ENCODE measurements around the gene TCF7. TPM values are rescaled to one million over a fixed set of nuclear protein-coding genes. Genes with fewer than 3 reads are reported as not detected.

The TCF7 gene
- polyA plus RNA-seq, 1 donor from 2014 or later: 0.15 TPM

DNA sequence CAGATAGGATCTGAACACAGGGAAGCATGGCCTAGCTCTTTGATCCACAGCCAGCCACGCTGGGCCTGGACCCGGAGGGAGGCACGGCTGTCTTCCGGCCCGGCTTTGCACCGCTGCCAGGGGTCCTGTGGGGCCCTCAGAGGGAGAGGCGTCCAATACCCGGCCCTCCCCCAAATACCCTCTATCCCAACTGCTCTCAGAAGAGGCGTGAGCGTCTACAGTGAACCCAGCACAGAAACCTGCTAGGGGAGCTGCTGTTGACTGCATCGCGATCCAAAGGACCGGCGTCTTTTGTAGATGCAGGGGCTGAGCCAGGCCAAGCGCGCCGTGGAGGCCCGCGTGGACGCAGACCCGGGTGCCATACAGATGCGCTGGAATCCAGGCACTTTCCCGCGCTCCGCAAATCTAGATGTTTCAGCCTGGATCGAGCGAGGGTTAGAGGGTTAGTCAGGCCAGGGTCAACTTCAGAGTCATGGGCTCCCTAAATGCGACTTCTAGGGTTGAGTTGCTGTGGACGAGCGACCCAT lies 1.1 kb upstream of the TCF7 start:
- H3K4me3 ChIP-seq (ENCODE audit: low read length): peak overlapping the region; percentile 74
- peaks cover 34% of the 10 kb centered on the region for H3K27me3 ChIP-seq (ENCODE audit: insufficient read depth, low read depth, low read length)
- no peak overlapping the region for H2AFZ ChIP-seq (ENCODE audit: low read depth, low read length)
- H3K9me3 ChIP-seq (ENCODE audit: low read length): no peaks in the 10 kb centered on the region
- no peaks in the 10 kb centered on the region for H3K9me2 ChIP-seq (ENCODE audit: insufficient read depth, low read length)
- H3K4me2 ChIP-seq (ENCODE audit: low read length): no peak overlapping the region
- H3K27ac ChIP-seq (ENCODE audit: low read length): no peak overlapping the region
- no peak for TF ChIP-seq MXI1 (conservative IDR thresholded peaks at IDR 0.05; ENCODE audit: poor library complexity, severe bottlenecking)
- no peak for TF ChIP-seq SMC3 (conservative IDR thresholded peaks at IDR 0.05; ENCODE audit: poor library complexity)
- no peak for TF ChIP-seq EZH2 (IDR thresholded peaks at IDR 0.05; ENCODE audit: borderline replicate concordance, insufficient read depth, low read length, poor library complexity, severe bottlenecking)
- TF ChIP-seq, protein P1, sequence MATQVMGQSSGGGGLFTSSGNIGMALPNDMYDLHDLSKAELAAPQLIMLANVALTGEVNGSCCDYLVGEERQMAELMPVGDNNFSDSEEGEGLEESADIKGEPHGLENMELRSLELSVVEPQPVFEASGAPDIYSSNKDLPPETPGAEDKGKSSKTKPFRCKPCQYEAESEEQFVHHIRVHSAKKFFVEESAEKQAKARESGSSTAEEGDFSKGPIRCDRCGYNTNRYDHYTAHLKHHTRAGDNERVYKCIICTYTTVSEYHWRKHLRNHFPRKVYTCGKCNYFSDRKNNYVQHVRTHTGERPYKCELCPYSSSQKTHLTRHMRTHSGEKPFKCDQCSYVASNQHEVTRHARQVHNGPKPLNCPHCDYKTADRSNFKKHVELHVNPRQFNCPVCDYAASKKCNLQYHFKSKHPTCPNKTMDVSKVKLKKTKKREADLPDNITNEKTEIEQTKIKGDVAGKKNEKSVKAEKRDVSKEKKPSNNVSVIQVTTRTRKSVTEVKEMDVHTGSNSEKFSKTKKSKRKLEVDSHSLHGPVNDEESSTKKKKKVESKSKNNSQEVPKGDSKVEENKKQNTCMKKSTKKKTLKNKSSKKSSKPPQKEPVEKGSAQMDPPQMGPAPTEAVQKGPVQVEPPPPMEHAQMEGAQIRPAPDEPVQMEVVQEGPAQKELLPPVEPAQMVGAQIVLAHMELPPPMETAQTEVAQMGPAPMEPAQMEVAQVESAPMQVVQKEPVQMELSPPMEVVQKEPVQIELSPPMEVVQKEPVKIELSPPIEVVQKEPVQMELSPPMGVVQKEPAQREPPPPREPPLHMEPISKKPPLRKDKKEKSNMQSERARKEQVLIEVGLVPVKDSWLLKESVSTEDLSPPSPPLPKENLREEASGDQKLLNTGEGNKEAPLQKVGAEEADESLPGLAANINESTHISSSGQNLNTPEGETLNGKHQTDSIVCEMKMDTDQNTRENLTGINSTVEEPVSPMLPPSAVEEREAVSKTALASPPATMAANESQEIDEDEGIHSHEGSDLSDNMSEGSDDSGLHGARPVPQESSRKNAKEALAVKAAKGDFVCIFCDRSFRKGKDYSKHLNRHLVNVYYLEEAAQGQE (IDR thresholded peaks at IDR 0.05; ENCODE audit: borderline replicate concordance): no peak
- no peak for TF ChIP-seq POLR2AphosphoS5 (IDR thresholded peaks at IDR 0.05)
- no peak for TF ChIP-seq TAF1 (IDR thresholded peaks at IDR 0.05; ENCODE audit: low read depth)
- TF ChIP-seq EP300 (conservative IDR thresholded peaks at IDR 0.05; ENCODE audit: poor library complexity, severe bottlenecking): no peak
- TF ChIP-seq RAD21 (conservative IDR thresholded peaks at IDR 0.05): no peak
- TF ChIP-seq, protein P2, sequence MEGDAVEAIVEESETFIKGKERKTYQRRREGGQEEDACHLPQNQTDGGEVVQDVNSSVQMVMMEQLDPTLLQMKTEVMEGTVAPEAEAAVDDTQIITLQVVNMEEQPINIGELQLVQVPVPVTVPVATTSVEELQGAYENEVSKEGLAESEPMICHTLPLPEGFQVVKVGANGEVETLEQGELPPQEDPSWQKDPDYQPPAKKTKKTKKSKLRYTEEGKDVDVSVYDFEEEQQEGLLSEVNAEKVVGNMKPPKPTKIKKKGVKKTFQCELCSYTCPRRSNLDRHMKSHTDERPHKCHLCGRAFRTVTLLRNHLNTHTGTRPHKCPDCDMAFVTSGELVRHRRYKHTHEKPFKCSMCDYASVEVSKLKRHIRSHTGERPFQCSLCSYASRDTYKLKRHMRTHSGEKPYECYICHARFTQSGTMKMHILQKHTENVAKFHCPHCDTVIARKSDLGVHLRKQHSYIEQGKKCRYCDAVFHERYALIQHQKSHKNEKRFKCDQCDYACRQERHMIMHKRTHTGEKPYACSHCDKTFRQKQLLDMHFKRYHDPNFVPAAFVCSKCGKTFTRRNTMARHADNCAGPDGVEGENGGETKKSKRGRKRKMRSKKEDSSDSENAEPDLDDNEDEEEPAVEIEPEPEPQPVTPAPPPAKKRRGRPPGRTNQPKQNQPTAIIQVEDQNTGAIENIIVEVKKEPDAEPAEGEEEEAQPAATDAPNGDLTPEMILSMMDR (IDR thresholded peaks at IDR 0.05; ENCODE audit: poor library complexity, severe bottlenecking): no peak
- no peaks in the 10 kb centered on the region for H3K36me3 ChIP-seq (ENCODE audit: insufficient read depth, low read length)
- no peaks in the 10 kb centered on the region for H4K20me1 ChIP-seq (ENCODE audit: insufficient read depth)
- H3K9ac ChIP-seq (ENCODE audit: low read length): no peak overlapping the region
- H3K79me2 ChIP-seq (replicated peaks; ENCODE audit: insufficient read depth, low read length): no peaks in the 10 kb centered on the region
- no peaks in the 10 kb centered on the region for H3F3A ChIP-seq (ENCODE audit: insufficient read depth, low read length, poor library complexity, severe bottlenecking)

GRCh38 chr5:134114886-134115805 lies 665 bp downstream of the TCF7 start:
- Histone ChIP-seq H3K9me3 (ENCODE audit: low read length) (no peaks in the 10 kb centered on the region), H3K79me2 (replicated peaks; ENCODE audit: insufficient read depth, low read length) (no peaks in the 10 kb centered on the region), H2AFZ (ENCODE audit: low read depth, low read length) (no peak overlapping the region), H3K4me2 (ENCODE audit: low read length) (no peak overlapping the region), H3K9ac (ENCODE audit: low read length) (peak overlapping the region; percentile 48), H4K20me1 (ENCODE audit: insufficient read depth) (no peaks in the 10 kb centered on the region), H3K36me3 (ENCODE audit: insufficient read depth, low read length) (no peaks in the 10 kb centered on the region), H3K27ac (ENCODE audit: low read length) (no peak overlapping the region), H3K9me2 (ENCODE audit: insufficient read depth, low read length) (no peaks in the 10 kb centered on the region), H3K4me3 (ENCODE audit: low read length) (peak overlapping the region; percentile 59), H3F3A (ENCODE audit: insufficient read depth, low read length, poor library complexity, severe bottlenecking) (no peaks in the 10 kb centered on the region), H3K27me3 (ENCODE audit: insufficient read depth, low read depth, low read length) (peaks cover 34% of the 10 kb centered on the region)
- TF ChIP-seq, protein P2 (IDR thresholded peaks at IDR 0.05; ENCODE audit: poor library complexity, severe bottlenecking): no peak
- TF ChIP-seq RAD21 (conservative IDR thresholded peaks at IDR 0.05) (no peak), SMC3 (conservative IDR thresholded peaks at IDR 0.05; ENCODE audit: poor library complexity) (no peak), EZH2 (IDR thresholded peaks at IDR 0.05; ENCODE audit: borderline replicate concordance, insufficient read depth, low read length, poor library complexity, severe bottlenecking) (no peak), TAF1 (IDR thresholded peaks at IDR 0.05; ENCODE audit: low read depth) (no peak), MXI1 (conservative IDR thresholded peaks at IDR 0.05; ENCODE audit: poor library complexity, severe bottlenecking) (no peak), POLR2AphosphoS5 (IDR thresholded peaks at IDR 0.05) (no peak), EP300 (conservative IDR thresholded peaks at IDR 0.05; ENCODE audit: poor library complexity, severe bottlenecking) (no peak)
- TF ChIP-seq, protein P1 (IDR thresholded peaks at IDR 0.05; ENCODE audit: borderline replicate concordance): no peak
